DND-41 (cell line): ENCODE data around the gene SHANK1.

Source experiments
- CTCF ChIP-seq: IDR thresholded peaks from 2 replicates; pipeline ENCODE4 v1.5.1; 2012; ENCODE audit warnings: borderline replicate concordance, low read length, moderate library complexity, mild to moderate bottlenecking; ENCODE audit not compliant: poor library complexity, severe bottlenecking; ENCODE audit errors: extremely low read depth
- EZH2 ChIP-seq: IDR thresholded peaks from 3 replicates; pipeline ENCODE4 v1.6.1; 2012; ENCODE audit warnings: borderline replicate concordance, low read depth, mild to moderate bottlenecking, moderate library complexity, low read length, inconsistent platforms; ENCODE audit not compliant: severe bottlenecking

GRCh38 chr19:50639121-50640112 lies 80.2 kb downstream of the SHANK1 start, which contains the start of gene SYT3:
- TF ChIP-seq CTCF: no peak
- TF ChIP-seq EZH2: no peak
